ENCODE measurements around the gene CLCC1.

CLCC1 gene

DNA sequence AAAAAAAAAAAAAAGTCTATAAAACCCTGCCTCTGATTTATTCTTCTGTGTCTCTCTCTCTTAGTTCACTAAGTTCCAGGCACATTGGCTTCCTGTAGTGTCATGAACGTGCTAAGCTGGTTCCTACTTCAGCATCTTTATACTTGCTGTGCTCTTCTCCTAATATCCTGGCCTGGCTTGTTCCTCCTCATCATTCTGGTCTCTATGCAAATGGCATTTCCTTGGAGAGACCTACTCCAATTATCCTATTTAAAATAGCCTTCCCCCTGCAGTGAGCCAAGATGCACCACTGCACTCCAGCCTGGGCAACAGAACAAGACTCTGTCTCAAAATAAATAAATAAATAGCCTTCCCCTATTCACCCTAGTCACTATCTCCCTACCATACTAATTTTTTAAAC is 9.7 kb upstream of the CLCC1 start:
- TF ChIP-seq, protein P1, sequence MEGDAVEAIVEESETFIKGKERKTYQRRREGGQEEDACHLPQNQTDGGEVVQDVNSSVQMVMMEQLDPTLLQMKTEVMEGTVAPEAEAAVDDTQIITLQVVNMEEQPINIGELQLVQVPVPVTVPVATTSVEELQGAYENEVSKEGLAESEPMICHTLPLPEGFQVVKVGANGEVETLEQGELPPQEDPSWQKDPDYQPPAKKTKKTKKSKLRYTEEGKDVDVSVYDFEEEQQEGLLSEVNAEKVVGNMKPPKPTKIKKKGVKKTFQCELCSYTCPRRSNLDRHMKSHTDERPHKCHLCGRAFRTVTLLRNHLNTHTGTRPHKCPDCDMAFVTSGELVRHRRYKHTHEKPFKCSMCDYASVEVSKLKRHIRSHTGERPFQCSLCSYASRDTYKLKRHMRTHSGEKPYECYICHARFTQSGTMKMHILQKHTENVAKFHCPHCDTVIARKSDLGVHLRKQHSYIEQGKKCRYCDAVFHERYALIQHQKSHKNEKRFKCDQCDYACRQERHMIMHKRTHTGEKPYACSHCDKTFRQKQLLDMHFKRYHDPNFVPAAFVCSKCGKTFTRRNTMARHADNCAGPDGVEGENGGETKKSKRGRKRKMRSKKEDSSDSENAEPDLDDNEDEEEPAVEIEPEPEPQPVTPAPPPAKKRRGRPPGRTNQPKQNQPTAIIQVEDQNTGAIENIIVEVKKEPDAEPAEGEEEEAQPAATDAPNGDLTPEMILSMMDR (IDR thresholded peaks at IDR 0.05), result no peak
- Histone ChIP-seq H3K4me1 (no peaks in the 10 kb centered on the region), H3K4me2 (ENCODE audit: low read length) (no peak overlapping the region), H3K9ac (no peak overlapping the region), H3K36me3 (ENCODE audit: control insufficient read depth, insufficient read depth, low read length) (no peaks in the 10 kb centered on the region), H2AFZ (no peak overlapping the region), H3K27ac (no peak overlapping the region), H3K9me3 (ENCODE audit: control insufficient read depth, low read length) (no peaks in the 10 kb centered on the region), H3K79me2 (no peaks in the 10 kb centered on the region), H3K4me3 (ENCODE audit: low read depth, low read length) (no peak overlapping the region), H3K27me3 (ENCODE audit: control insufficient read depth, insufficient read depth, low read length) (no peaks in the 10 kb centered on the region)

DNA sequence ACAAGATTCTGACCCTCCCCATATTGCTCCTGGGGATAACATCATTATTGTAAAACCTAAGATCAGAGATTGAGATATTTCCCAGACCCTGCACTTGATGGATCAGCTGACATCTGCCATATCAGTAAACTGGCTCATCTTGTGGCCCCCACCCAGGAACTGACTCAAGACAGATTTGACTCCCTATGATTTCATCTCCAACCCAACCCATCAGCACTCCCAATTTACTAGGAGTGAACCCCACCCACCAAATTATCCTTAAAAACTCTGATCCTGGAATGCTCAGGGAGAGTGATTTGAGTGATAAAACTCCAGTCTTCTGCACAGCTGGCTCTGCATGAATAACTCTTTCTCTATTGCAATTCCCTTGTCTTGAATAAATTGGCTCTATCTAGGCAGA is 6.1 kb upstream of the CLCC1 start:
- Histone ChIP-seq H3K4me3 (ENCODE audit: low read depth, low read length) (no peak overlapping the region), H3K27me3 (ENCODE audit: control insufficient read depth, insufficient read depth, low read length) (no peaks in the 10 kb centered on the region)
- TF ChIP-seq, protein P1 (IDR thresholded peaks at IDR 0.05), result no peak

DNA sequence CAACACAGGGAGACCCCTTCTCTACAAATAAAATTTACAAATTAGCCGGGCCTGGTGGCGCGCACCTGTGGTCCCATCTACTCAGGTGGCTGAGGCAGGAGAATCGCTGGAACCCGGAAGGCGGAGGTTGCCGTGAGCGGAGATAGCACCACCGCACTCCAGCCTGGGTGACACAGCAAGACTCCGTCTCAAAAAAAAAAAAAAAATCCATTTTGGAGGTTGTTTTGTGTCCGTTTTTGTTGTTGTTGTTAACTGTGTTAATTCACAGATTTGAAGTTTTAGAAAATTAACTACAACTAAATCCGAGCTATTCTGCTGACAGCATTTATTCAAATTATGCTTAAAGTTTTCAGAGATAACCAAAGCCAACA is 618 bp downstream of the CLCC1 start:
- H3K27me3 ChIP-seq (ENCODE audit: control insufficient read depth, insufficient read depth, low read length), result no peaks in the 10 kb centered on the region
- no peak overlapping the region for H3K9ac ChIP-seq
- peak overlapping the region; percentile 73 for H3K27ac ChIP-seq
- H3K9me3 ChIP-seq (ENCODE audit: control insufficient read depth, low read length), result no peaks in the 10 kb centered on the region
- peaks cover 2% of the 10 kb centered on the region for H3K79me2 ChIP-seq
- peak overlapping the region; percentile 90 for H3K4me3 ChIP-seq (ENCODE audit: low read depth, low read length)
- H3K4me2 ChIP-seq (ENCODE audit: low read length), result peak overlapping the region; percentile 89
- no peaks in the 10 kb centered on the region for H3K36me3 ChIP-seq (ENCODE audit: control insufficient read depth, insufficient read depth, low read length)
- TF ChIP-seq, protein P1 (IDR thresholded peaks at IDR 0.05), result no peak
- peak overlapping the region; percentile 66 for H2AFZ ChIP-seq
- H3K4me1 ChIP-seq, result no peaks in the 10 kb centered on the region

More for the DNA sequence above, 6.1 kb upstream of the CLCC1 start:
- Histone ChIP-seq H3K79me2 (no peaks in the 10 kb centered on the region), H3K36me3 (ENCODE audit: control insufficient read depth, insufficient read depth, low read length) (no peaks in the 10 kb centered on the region), H3K9me3 (ENCODE audit: control insufficient read depth, low read length) (no peaks in the 10 kb centered on the region), H3K27ac (no peak overlapping the region), H3K9ac (no peak overlapping the region), H3K4me1 (no peaks in the 10 kb centered on the region), H2AFZ (no peak overlapping the region), H3K4me2 (ENCODE audit: low read length) (no peak overlapping the region)

DNA sequence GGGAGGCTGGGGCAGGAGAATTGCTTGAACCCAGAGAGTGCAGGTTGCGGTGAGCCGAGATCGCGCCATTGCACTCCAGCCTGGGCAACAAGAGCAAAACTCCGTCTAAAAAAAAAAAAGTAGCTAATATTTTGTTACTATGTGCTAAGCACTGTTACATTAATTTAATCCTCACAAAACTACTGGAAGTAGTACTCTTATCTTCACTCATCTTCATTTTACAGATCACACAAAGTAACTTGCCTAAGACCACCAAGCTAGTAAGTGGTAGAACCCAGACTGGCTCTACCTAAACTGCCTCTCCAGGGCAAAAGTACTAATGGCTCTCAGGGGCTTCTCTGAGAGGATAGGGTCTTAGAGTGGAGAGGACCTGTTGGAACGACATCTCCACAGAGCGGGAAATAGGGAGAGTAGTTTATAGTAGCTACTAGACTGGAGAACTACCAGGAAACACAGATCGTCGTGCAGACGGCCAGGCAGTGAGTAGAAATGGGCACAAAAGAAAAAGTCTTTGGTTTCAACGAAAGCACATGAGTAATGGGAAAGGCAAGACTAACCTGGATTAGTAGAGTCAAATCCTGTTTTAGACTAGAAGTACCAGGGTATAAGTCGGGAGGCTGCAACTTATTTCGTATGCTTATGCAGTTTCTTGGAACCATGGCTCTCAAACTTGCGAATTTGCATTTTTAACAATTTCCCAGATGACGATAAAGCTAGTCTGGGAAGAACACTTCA is 1.4 kb downstream of the CLCC1 start:
- Histone ChIP-seq H3K36me3 (ENCODE audit: control insufficient read depth, insufficient read depth, low read length) (no peaks in the 10 kb centered on the region), H3K9ac (no peak overlapping the region), H3K9me3 (ENCODE audit: control insufficient read depth, low read length) (no peaks in the 10 kb centered on the region), H3K4me3 (ENCODE audit: low read depth, low read length) (peak overlapping the region; percentile 90), H3K27me3 (ENCODE audit: control insufficient read depth, insufficient read depth, low read length) (no peaks in the 10 kb centered on the region), H2AFZ (no peak overlapping the region), H3K79me2 (peaks cover 2% of the 10 kb centered on the region), H3K4me1 (no peaks in the 10 kb centered on the region), H3K27ac (no peak overlapping the region), H3K4me2 (ENCODE audit: low read length) (no peak overlapping the region)
- TF ChIP-seq, protein P1 (IDR thresholded peaks at IDR 0.05), result no peak

DNA sequence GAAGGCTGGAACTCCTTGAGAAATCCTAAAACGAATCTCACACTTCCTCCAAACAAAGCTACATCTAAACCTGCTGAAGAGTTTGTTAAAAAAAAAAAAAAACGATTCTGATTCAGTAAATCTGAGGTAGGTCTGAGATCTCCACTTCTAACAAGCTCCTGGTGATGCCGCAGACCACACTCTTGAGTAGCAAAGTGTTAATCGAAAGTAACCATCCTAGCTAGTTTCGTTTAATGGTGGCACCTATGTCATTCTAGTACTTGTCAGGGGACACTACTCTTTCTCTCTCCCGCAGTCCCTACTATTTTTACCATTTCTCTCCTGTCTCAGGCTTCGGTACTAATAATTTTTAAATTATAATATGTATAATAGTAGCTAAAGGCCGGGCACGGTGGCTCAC is 2.1 kb downstream of the CLCC1 start:
- Histone ChIP-seq H2AFZ (no peak overlapping the region), H3K4me3 (ENCODE audit: low read depth, low read length) (no peak overlapping the region), H3K9ac (no peak overlapping the region), H3K27me3 (ENCODE audit: control insufficient read depth, insufficient read depth, low read length) (no peaks in the 10 kb centered on the region), H3K9me3 (ENCODE audit: control insufficient read depth, low read length) (no peaks in the 10 kb centered on the region), H3K4me2 (ENCODE audit: low read length) (no peak overlapping the region), H3K27ac (no peak overlapping the region), H3K79me2 (peaks cover 2% of the 10 kb centered on the region), H3K4me1 (no peaks in the 10 kb centered on the region), H3K36me3 (ENCODE audit: control insufficient read depth, insufficient read depth, low read length) (no peaks in the 10 kb centered on the region)
- TF ChIP-seq, protein P1 (IDR thresholded peaks at IDR 0.05), result no peak

Data from parathyroid adenoma (tissue), 2 donors.